ENCODE results near the gene COLEC12.
A peak's percentile ranks its signal among the peaks of the same experiment; 100 is the strongest.

Gene COLEC12

DNA sequence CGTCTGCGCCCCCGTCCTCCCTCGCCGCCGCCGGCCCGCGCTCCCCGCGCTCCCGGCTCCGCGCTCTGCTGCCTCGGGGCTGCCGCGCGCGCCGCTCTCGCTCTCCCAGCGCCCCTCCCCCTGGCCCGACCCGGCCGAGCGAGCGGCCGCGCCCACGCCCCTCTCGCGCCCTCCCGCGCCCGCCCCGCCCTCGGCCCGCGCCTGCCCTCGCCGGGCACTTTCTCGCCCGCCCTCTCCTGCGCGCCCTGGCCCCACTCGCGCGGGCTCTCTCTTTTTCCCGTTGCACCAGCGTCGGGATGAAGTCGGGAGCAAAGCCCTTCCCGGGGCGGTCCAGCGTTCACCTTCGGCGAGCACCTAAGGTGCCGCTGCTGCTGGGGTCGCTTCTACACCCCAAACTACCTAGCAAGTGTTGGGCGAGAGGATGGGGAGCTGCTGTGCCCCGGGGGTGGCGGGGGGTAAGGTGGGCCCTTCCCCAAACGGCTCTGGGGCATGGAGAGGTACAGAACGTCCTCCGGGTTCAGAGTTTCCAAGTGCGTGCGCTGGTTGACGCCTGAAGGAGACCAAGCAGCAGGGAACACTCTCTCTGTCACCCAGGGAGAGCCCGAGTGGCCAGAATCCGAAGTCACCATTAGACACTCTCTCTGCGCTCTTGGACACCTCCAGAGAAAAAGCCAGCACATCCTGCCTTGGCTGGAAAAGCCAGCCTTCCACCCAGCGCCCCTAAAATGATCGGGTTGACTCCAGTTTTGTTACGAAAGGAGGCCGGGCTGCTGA lies at the start of gene COLEC12:
TSS of gene COLEC12 (minus strand) at position 70 of the 774 bp plus-strand sequence. CDS start 187 bp downstream, outside the sequence.
- peak in 3 of 14 donors; percentile 19 to 36 (median 29) for DNase-seq

DNA sequence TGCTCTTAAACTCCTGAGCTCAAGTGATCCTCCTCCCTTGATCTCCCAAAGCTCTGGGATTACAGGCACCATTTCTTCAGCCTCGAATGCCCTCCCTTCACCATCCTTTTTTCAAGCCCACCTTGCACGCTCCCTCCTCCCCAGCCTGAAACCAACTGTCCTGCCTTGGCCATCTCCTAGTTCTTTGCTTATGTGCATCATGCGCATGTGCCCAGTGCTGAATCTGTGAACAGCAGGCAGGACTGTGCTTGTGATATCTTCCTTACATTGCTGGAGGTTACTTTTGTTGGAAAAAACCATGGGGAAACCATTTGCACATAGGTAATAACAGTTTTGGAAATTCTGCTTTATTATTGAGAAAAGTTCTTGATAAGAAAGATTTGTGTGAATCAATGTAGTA lies 49.5 kb upstream of the COLEC12 start:
- no peak for DNase-seq

DNA sequence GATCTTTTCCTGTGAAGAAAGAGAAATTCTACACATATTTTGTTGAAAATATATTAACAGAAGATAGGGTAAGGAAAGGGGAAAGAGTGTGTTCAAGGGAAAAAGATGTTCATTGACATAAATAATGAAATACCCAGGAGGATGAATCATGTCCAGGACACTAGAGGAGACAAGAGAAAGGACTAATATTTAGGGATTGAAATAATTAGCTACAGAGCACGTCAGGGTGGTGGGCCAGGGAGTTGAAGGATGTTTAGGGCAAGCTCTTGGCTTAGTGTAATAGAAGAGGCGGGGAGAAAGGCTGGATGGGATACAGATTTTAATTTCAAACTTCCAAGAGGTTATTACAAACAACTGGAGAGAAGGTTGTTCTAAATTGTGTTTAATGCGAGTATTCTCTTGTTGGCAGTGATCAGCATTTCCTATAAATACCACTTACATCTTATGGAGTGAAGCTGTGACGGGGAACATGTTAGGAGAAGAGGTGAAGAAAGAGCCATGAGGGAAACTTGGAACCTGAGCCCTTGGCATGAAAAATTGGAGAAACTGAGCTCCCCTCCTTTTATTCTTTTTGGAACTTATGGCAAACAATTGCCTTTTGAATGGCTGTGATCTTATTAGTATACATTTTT lies 43.1 kb upstream of the COLEC12 start:
- no peak for DNase-seq

DNA sequence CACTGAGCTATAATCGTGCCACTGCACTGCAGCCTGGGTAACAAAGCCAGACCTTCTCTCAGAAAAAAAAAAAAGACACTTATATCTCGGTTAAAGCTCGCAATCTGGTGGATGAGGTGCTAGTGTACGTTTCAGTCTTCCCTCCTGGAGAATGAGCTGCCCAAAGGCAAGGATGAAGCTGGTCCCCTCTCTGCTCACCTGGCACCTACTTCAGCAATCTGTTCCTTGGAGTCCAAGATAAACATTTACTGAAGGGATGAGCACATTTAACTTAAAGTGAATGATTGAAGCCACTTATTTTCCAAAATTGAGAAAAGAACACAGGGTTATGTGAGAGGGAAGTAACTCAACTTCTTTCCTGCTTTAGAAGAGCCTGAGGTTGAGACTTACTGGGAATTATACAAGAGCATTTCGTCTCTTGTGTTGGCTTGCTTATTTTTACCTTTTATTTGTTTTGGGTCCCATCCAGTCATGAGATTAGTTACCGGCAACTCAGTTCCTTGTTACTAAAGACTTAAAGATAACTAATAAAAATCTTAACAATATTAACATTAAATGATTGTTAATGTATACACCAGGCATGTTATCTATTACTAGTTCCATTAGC lies 33.6 kb upstream of the COLEC12 start:
- DNase-seq: no peak

DNA sequence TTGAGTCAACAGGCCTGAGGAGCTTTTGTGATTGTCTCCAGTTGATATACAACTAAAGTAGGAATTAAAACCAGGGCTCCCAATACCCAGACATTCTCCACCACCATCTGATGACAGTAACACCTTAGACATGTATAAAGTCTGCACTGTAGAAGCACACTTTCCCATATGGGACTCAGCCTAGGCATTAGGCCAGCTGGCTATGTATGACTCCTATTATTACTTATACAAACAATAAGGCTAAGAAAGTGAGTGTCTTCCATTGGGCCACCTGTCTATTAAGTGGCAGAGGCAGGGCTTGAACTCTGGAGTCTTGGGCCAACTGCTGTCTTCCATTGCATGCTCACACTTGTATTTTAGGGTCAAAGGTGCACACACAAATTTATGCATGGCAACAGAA lies 32.1 kb upstream of the COLEC12 start:
- no peak for DNase-seq

DNA sequence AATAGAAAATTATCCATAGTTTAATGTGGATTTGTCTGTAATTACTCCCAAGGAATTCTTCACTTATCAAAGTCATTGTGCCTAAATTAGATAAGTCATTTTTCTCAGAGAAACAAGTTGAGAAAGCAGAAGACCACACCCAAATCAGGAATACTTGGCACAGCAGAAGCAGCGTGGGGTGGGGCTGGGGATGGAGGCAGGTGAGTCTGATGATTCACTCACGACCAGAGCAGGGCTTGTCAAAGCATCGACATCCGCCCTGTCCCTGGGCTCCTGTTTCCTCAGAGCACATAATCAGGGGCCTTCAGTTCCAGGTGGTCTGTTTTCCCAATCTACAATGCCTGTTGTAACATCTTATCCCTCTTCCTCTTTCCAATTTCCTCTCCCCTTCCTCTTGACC lies 31.5 kb upstream of the COLEC12 start:
- no peak for DNase-seq

DNA sequence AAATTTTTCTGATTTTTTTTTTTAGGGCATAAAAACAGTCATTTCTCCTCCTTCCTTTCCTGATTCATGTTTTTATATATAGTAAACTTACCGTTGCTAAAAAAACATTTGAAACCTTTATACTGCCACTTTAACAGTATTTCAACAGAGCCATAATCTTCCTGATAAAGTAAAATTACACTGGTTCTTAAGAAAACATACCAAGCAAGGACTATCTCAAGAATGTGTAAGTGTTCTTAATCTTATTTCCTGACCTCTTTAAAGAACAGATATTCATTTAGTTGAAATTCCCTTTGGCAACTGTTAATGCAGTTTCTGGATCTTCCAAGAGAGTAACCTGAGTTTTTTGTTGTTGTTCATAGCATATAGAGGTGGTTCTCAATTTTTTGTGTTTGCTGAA lies 26.6 kb upstream of the COLEC12 start:
- DNase-seq: no peak

DNA sequence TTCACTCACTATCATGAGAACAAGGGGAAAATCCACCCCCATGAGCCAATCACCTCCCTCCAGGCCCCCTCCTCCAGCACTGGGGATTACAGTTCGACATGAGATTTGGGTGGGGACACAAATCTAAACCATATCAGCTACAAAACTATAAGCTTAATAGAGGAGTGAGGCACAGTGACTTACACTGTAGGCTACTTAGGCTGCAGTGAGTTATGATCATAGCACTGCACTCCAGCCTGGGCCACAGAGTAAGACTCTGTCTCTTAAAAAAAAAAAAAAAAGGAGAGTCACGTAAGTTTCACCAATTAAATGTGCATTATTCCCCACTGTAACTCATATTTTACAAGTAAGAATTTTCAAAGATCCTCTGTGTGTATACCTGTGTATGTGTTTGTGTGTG lies 26.2 kb upstream of the COLEC12 start:
- no peak for DNase-seq

DNA sequence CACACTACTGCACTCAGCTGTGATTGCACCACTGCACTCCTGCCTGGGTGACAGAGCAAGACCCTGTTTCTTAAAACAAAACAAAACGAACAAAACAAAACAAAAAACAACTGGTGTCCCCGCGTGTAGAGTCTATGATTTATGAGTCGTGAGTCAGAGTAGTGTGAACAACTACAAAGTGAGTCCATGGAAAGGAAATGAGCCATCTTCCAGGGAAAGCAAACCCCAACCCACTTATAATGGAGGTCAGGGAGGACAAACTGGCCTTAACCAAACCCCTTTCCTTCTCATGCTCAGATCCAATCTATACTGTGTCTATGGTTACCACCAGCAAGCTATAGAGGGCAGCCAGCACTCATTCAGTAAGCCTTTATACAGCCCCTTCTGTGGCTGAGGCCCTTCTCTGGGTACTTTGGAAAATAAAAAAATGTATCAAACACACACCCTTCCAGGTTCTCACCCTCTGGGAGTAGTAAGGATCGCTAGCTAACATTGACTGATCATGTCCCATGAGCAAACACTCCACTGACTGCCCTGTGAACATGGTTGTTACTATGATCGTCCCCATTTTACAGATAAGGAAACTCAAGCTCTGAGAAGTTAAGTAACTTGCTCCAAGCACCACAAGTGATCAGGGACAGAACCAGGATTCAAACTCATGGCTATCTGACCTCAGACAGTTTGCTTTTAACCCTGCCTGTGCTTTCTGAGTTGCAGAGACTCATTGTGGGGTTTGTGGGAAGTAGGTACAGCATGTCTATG lies 24.7 kb upstream of the COLEC12 start:
- no peak for DNase-seq

DNA sequence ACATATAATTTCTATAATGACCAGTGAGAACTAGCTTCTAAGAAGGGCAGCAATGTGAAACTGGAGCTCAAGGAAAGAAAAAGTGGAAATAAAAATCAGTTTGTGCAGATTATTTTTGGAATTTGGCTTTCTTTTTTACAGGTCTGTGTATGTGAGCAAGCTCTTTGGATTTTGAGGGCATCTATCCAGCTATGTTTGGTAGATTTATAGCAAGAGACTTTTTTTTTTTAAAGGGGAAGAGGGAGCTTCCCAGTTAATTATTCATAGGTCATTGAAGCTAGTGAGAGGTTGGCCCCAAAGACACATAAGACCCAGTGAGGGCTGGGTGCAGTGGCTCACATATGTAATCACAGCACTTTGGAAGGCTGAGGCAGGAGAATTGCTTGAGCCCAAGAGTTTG lies 24.0 kb upstream of the COLEC12 start:
- no peak for DNase-seq

DNA sequence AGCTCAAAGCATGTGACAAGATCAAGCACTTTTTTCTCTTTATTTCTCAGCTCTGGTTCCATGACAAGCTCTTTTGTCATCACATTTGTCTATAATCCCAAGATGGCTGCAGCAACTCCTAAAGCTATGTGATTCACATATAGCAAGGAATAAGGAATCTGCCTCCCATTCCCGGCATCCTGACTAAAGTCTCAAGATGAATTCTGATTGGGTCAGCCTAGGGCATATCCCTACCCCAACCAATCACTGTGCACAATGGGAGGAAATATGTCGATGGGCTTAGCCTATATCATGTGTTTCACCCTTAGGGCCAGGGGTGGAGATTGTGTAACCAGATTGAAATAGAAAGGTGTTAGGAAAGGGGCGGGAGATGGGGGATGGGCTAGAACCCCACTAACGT lies 23.1 kb upstream of the COLEC12 start:
- no peak for DNase-seq

DNA sequence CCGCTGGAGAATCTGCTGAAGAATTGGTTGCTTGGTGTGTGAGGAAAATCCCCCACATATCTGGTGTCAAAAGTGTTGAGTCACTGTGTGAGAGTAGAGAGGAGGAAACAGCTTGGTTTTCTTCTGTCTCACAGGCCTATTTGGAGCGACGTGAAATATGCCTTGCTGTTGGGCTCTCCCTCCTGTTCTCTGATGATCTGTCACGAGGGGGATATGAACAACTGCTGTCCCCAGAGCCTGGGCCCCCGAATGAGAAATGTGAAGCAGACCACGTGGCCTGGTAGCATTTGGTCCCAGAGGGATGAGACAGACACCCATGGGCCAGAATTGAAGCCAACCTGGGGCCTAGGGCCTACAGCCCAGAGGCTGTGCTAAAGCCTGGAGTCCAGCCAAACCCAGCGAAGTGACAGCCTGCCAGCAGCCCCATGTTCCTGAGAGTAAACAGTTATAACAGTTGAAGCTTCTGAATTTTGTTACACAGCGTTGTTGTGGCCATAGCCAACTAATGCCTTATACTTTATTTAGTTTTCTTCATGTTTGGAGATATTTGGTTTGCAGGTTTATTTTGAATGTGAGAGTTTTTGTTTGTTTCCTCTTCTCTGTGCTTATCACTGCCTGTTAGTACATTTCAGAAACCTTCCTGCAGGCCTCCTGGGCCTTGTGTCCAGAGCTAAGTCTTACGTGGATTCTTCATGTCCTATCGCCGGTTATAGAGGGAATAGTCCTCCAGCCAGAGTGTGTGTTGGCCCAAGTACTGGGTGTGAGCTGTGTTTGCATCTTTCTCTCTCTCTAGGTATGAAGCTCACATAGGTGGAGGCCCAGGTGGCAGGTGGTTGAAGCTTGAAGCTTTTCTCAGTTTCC lies 18.7 kb upstream of the COLEC12 start:
- DNase-seq: peak in 8 of 14 donors; percentile 14 to 69 (median 32)

DNA sequence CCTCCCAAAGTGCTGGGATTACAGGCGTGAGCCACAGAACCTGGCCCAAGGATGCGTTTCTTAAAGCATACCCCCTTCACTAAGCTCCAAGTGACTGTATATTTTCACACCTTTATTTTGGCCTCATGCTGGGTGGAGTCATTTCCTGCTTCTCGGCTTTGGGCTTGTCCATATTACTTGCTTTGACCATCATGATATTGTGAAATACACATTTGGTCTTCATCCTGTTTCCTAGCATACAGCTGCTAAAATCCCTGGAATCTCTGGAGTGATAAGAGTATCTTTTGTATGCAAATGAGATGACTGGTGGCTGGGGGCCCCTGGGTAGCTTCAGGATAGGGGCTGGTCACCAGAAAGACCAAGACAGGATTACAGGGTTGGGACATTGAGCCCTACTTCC lies 17.6 kb upstream of the COLEC12 start:
- no peak for DNase-seq

DNA sequence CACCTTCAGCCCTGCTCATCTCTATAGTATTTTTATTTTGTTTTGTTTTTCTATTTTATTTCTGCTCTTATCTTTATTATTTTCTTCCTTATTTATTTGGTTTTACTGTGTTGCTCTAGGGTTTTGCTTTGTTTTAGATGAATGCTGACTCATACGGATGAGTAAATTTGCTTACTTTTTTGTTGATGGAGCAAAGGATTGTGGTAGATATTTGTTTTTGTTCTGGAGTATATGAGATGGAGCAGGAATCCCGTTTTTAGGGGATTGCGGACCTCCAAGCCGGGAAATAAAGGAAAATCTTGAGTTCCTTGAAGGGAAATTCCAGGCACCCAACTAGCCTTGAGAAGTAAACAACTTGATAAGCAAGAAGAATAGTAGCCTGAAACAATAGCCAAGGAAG lies 15.3 kb upstream of the COLEC12 start:
- no peak for DNase-seq

DNA sequence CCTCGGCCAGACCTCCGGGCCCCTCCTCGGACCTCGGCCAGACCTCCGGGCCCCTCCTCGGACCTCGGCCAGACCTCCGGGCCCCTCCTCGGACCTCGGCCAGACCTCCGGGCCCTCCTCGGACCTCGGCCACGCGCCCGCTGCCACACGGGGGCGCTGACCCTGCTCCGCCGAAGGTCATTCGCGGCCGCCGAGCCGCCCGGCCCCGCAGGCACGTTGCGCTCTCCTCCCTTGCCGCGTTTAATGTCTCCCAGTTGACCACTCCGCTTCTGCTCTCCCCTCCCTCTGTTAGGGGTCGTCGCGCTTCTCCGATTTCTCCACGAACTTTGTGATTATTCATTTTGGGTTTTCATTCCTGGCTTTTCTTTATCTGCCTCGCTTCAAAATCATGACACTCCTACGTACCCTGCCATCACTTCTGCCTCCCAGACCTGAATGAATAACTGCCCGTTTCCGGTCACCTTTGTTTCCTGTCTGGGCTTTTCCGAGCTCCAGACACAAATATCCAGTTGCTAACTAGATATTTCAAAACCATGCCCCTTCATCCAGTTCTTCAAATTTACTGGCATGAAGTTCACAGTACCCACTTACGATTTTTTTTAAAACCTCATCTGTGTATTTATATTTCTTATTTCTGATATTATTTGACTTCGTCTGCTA lies 14.8 kb upstream of the COLEC12 start:
- no peak for DNase-seq

DNA sequence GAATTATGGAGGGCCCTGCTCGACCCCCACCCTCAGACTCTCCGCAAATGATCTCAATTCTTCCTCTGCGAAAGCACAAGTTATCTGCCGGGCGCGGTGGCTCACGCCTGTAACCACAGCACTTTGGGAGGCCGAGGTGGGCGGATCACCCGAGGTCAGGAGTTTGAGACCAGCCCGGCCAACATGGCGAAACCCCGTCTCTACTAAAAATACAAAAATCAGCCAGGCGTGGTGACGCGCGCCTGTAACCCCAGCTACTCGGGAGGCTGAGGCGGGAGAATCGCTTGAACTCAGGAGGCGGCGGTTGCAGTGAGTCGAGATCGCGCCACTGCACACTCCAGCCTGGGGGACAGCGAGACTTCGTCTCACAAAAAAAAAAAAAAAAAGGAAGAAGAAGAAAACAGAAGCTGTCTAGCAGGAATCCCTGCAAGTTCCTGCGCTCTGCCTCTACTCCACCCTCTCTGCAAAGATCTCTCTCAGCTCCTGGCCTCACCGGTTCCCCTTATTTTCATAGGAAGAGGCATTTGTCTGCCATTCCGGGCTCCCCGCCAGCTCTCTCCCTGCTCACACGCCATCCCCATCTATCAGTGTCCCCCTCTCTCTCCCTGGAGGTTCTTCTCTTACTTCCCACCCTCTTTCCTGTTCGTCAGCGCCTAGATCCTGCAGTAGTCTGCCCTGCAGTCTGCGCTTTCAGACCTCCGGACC lies 13.5 kb upstream of the COLEC12 start:
- no peak for DNase-seq

DNA sequence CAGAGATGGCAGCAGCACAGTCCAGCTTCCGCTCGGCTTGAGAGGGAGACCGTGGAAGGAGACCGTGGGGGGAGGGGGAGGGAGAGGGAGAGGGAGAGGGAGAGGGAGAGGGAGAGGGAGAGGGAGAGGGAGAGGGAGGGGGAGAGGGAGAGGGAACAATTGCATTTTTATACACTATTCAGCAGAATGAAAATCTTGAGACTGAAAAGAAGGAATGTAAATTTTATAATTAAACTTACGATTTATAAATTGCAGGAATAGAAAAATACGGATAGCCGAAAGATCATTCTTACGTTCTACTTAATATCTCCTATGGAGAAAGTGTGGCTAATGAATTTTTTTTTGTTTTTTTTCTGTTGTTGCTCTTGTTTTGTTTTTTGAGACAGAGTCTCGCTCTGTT lies 12.5 kb upstream of the COLEC12 start:
- DNase-seq: no peak

DNA sequence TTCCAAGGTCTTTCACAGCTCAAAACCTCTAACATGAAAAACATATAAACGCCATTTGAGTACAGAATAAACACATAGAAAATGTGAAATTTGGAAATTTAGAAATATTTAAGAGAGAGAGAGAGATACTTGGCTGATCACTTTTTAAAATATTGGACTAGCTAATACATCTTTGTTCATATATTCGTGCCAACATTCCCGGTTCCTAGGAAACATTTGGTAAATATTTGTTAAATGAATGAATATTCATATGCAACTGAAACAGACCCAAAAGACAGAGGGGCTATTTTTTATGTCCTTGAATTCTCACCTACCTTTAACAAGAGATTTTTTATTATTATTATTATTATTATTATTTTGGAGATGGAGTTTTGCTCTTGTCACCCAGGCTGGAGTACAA lies 8.3 kb upstream of the COLEC12 start:
- no peak for DNase-seq

DNA sequence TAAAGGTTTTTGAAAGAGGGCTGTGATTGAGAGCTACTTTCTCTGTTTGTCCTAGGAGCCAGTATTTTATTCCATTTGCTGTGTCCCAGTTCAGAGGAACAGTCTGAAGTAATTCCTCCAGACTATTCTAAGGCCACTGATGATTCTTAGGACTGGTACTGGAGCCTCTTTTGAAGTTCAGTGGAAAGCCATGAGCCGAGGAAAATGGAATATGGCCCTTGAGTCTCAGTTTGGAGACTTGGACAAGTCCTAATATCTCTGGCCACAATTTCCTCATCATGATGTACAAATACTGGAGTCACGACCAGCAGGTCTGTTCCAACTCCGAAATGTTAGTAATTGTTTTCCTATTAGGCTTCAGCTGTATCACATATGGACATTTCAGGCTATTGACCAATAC lies 7.1 kb upstream of the COLEC12 start:
- no peak for DNase-seq

DNA sequence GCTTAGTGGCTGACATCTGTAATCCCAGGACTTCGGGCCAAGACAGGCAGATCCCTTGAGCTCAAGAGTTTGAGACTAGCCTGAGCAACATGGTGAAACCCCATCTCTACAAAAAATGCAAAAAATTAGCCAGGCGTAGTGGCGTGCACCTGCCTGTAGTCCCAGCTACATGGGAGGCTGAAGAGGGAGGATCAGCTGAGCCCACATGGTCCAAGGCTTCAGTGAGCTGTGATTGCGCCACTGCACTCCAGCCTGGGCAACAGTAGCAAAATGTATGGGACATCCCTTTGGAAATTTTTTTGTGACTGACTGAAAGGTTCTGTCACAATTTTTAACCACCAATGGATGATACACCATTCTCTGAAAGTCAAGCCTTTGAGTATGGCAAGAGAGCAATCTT lies 6.3 kb upstream of the COLEC12 start:
- DNase-seq: no peak

DNA sequence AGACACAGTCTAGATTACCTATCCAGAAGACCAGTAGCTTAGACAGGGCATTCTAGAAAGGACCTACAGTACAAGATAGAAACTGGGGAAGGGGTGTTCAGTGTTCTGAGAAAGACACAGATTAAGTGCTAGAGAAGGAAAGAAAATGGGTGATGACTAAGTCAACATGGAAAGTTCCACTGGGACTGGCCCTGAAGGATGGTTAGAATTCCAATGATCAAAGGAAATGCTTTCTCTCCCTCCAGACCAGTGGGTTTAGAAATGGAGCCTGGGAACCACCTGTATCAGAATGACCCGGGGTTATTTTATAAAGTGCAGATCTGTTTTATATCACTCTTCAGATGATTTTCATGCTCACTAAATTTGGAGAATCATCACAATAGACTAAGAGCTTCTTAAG lies 5.8 kb upstream of the COLEC12 start:
- DNase-seq: no peak

Measured in C1 segment of cervical spinal cord (tissue), 14 donors.